GM18870 (cell line): Measurements from ENCODE around the gene CLHC1.
"Not testable (repeated sequence)": the region's sequence is repeated elsewhere in the genome, so short reads cannot be mapped to it uniquely, and the experiment has no call there.

ENCODE experiments used
- ATAC-seq: cut with Tn5 transposase; IDR thresholded peaks from one replicate; pipeline ENCODE4 v1.9.1; 2021; ENCODE audit warnings: moderate library complexity; ENCODE audit not compliant: unreplicated experiment

Gene CLHC1

GRCh38 chr2:55137024-55137958 is 94.8 kb downstream of the CLHC1 start:
- ATAC-seq: no peak

GRCh38 chr2:55136138-55136541 is 96.0 kb downstream of the CLHC1 start:
- ATAC-seq: no peak

- no peak for ATAC-seq
Measured at GRCh38 chr2:55135491-55135890, 96.6 kb downstream of the CLHC1 start.

GRCh38 chr2:55134316-55134706 is 97.8 kb downstream of the CLHC1 start:
- ATAC-seq: no peak

- ATAC-seq: peak; percentile 78
Measured at GRCh38 chr2:55133467-55134315, 98.4 kb downstream of the CLHC1 start.

GRCh38 chr2:55130849-55131248 is 101.2 kb downstream of the CLHC1 start:
- ATAC-seq: no peak

GRCh38 chr2:55126643-55127042 is 105.5 kb downstream of the CLHC1 start:
- not testable (repeated sequence) for ATAC-seq
